ENCODE results near the gene EHD4.

EHD4 gene

GRCh38 chr15:41892621-41893421 lies 79.5 kb downstream of the EHD4 start:
- FAIRE-seq, result no peak

GRCh38 chr15:41891946-41892345 lies 80.4 kb downstream of the EHD4 start:
- no peak for FAIRE-seq

GRCh38 chr15:41891226-41891625 lies 81.1 kb downstream of the EHD4 start:
- no peak for FAIRE-seq

- no peak for FAIRE-seq
These were observed 82.2 kb downstream of the EHD4 start for GRCh38 chr15:41890050-41890690.

GRCh38 chr15:41888662-41889253 lies 83.6 kb downstream of the EHD4 start:
- FAIRE-seq, result no peak

GRCh38 chr15:41887893-41888292 lies 84.5 kb downstream of the EHD4 start:
- no peak for FAIRE-seq

GRCh38 chr15:41887161-41887560 lies 85.2 kb downstream of the EHD4 start:
- no peak for FAIRE-seq

GRCh38 chr15:41886741-41887140 lies 85.6 kb downstream of the EHD4 start:
- no peak for FAIRE-seq

GRCh38 chr15:41885841-41886240 lies 86.5 kb downstream of the EHD4 start:
- FAIRE-seq, result no peak

- no peak for FAIRE-seq
These were observed 87.0 kb downstream of the EHD4 start for GRCh38 chr15:41885321-41885720.

GRCh38 chr15:41884458-41884857 lies 87.9 kb downstream of the EHD4 start:
- no peak for FAIRE-seq

GRCh38 chr15:41883484-41883825 lies 88.9 kb downstream of the EHD4 start:
- FAIRE-seq, result no peak

- FAIRE-seq, result no peak
These were observed 89.5 kb downstream of the EHD4 start for GRCh38 chr15:41882689-41883483.

- no peak for FAIRE-seq
These were observed 90.3 kb downstream of the EHD4 start for GRCh38 chr15:41881920-41882688.

- no peak for FAIRE-seq
These were observed 90.8 kb downstream of the EHD4 start for GRCh38 chr15:41881550-41881919.

GRCh38 chr15:41881086-41881485 lies 91.3 kb downstream of the EHD4 start:
- FAIRE-seq, result no peak

GRCh38 chr15:41880156-41880877 lies 92.0 kb downstream of the EHD4 start:
- FAIRE-seq, result no peak

- no peak for FAIRE-seq
These were observed 93.0 kb downstream of the EHD4 start for GRCh38 chr15:41879321-41879845.

- no peak for FAIRE-seq
These were observed 94.0 kb downstream of the EHD4 start for GRCh38 chr15:41878355-41878699.

GRCh38 chr15:41877631-41878354 lies 94.6 kb downstream of the EHD4 start:
- FAIRE-seq, result no peak

- FAIRE-seq, result no peak
These were observed 95.7 kb downstream of the EHD4 start for GRCh38 chr15:41876689-41877088.

All from endometrium (tissue), 2 donors.